HG03432 (cell line): ENCODE measurements around the gene NSDHL.

Experiments
- ATAC-seq: cut with Tn5 transposase; IDR thresholded peaks from one replicate; pipeline ENCODE4 v1.9.1; 2021; ENCODE audit warnings: mild to moderate bottlenecking, moderate library complexity; ENCODE audit not compliant: unreplicated experiment

Gene NSDHL

GRCh38 chrX:152892999-152893891 lies 62.4 kb downstream of the NSDHL start:
- no peak for ATAC-seq

DNA sequence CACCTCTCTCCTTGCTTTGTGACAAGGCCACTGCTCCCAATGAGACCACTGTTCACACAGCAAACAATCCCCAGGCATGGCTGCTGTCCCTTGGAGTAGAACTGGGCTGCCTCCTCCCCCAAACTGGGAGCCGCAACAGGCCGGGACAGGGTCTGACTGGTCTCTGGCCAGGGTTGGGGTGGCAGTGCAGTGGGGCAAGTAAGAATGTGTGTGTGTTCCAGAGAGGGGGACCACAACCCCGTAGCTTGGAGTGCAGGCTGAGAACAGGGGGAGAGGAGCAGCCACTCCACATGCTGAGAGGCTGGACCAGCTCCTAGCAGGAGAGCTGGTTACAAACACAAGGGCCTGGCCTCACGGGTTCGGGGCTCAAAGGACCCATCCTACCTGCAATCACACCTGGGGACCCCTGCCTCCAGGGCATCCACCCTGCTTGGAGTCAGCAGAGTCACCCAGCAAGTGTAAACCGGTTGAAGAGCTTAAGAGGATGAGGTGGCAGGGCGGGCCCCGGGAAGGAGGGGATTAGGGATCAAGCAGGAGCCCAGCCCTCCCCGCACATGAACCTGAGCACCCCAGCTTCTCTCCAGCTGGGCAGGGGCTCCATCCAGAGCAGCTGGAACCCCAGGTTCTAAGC lies 63.2 kb downstream of the NSDHL start:
- no peak for ATAC-seq

- ATAC-seq = no peak
Measured at GRCh38 chrX:152895121-152895520, 64.3 kb downstream of the NSDHL start.

- ATAC-seq = no peak
Measured at GRCh38 chrX:152895724-152896420, 65.0 kb downstream of the NSDHL start.

GRCh38 chrX:152896450-152896849 lies 65.6 kb downstream of the NSDHL start:
- no peak for ATAC-seq

DNA sequence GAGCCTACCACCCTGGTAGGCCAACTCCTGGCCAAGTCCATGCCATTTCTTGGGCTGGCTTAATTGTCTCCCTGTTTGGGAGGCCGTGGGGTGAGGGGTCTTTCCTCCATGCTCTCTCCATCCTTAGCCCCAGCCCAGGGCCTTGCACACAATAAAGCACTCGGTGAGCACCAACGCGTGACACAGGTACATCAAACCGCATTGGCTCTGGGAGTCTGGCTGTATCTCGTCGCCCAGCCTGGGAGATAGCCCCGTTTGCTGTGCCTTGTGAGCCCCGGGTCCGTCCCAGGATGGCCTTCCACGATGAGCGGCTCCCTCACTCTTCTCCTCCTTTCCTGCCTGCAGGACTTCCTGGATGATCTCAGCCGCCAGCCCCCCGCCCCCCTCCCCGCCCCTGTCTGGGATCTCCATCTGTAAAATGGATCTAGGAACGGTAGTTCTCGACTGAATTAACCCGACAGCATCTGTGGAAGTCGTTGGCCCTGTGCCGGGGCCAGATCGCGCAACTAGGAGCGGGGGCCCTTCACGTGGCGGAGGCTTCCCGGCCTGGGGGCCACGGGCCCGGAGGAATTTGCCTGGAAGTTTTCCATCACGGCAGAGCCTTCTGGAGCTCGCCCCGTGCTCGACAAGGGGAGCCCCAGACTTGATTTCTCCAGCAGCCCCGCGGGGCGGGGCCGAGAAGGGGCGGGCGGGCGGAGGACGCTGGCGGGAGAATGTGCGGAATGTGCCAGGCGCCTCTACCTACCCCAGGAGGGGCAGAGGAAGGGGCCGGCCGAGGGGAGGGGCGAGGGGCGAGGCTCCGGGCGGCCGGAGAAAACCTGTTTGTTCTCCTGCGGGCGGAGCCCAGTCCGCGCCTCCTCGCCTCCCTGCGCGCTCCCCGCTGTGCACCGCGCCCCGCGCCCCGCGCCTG lies 66.6 kb downstream of the NSDHL start, which contains the start of gene ZNF185:
TSS of gene ZNF185 (plus strand) at position 846 of the 910 bp plus-strand sequence. CDS start 16,423 bp downstream, outside the sequence.
- ATAC-seq = no peak

- no peak for ATAC-seq
Measured at GRCh38 chrX:152898442-152898841, 67.6 kb downstream of the NSDHL start.

DNA sequence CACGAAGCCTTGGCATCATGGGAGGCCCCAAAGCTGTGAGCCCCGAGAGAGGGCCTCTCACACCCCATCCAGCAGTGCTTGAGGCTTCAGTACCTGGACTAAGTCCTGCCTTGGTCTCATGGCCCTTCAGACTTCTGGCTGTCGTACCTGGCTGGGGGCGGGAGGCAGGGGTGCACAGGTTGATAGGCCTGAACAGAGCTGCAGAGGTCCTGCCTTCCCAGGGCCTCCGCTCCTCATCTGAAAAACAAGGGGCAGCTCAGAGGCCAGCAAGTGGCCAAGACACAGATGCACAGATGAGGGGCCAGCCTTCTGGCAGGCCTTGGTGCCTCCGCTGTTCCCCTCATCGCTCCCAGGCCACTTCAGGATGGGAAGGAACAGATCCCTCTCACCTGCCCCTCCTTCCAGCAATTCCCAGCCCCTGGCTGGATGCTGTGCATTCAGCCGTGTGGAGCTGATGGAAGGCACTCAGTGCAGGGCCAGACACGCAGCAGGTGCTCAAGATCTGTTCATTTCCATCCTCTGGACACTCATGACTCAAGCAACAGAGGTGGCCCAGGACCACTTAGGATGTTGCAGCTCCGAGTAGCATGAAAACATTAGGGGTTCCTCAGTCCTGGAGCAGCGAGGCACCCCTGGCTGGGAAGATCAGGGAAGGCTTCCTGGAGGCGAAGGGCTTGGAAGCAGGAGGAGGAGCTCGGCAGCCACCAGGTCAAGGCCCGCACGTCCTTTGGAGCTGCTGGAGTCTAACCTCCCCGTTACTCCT lies 68.4 kb downstream of the NSDHL start:
- no peak for ATAC-seq

DNA sequence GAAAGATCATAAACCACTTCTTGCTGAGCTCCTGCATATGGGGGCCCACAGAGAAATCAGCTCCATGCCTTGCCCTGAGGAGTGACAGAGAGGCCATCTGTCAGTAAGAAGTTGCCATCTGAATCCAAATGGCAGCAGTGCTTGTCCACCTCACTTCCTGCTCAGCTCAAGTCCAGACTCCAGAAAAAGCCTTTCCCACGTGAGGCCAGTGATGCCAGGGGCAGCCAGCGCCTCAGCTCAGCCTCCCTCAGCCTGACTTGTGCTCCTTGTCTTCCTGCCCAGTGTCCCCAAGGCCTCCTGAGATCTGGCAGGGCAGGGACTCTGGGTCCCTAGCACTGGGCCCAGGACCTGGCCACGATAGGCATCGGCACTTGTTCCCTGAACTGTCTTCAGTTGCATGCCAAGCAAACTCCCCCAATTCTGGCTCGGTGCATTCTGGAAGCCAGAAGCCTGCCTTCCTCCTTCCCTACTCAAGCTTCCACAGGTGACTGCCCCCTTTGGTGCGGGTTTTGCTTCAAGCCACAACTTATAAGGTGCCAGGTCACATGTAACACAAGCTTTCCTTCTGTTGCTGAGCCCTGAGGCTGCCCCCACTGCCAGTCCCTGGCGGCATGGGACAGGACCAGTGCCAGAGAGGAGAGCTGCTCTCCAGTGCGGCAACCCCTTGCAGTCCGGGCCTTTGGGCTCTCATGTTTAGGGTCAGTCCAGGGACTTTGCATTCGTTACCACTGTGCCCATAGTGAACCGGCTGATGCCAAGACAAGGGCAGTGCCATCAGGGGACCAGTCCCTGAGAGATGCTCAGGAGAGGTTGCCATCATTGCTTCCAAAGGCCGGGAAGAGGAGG lies 69.2 kb downstream of the NSDHL start:
- no peak for ATAC-seq

- ATAC-seq = no peak
Measured at GRCh38 chrX:152900937-152901445, 70.1 kb downstream of the NSDHL start.

DNA sequence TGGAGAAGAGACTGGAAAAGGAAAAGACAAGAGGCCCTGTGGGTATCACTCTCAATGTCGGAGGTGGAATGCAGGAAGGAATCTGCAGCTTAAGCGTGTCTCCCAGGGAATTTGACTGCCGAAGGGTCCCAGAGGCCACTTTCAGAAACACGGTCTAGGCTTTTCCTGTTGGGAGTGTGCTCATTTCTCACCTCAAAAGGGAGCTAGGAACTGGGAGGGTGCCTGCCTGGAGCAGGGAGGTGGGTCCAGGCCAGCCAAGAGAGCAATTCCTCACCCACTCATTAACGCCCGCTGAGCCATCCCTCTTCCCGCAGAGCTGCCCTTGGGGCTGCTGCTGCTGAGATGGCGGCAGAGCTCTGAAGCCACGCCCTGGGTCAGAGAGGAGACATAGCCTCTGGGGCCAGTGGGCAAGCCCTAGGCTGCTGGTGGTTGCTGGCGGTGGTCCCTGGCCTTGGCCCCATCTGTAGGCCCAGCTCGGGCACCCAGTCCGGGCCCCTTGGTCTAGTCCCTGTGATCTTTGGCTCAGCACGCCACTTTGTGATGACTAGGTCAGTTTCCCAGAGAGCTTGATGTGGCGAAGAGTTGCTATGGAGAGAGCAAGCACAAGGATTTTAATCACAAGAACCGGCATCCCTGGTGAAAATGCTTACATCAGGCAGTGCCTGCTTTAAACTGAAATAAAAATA lies 71.1 kb downstream of the NSDHL start:
- ATAC-seq = no peak

- no peak for ATAC-seq
Measured at GRCh38 chrX:152902502-152902820, 71.6 kb downstream of the NSDHL start.

DNA sequence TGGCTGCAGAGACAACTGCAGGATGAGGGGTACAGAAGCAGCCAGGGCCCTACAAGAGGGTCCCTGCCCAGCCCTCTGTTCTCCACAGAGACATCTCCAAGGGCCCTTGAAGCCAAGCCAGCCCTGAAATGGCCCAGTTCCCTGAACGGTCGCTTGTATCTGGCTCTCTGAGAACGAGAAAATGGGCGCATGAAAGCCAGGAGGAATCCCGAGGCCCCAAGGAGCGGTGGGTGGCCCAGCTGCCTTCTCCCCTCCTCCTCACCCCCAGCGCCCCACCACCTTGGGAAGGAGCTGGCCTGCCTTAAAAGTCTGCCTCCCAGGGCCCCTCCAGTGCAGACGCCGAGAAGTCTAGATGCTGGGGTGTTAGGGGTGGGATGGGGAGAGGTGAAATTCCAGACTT lies 72.7 kb downstream of the NSDHL start:
- ATAC-seq = no peak

DNA sequence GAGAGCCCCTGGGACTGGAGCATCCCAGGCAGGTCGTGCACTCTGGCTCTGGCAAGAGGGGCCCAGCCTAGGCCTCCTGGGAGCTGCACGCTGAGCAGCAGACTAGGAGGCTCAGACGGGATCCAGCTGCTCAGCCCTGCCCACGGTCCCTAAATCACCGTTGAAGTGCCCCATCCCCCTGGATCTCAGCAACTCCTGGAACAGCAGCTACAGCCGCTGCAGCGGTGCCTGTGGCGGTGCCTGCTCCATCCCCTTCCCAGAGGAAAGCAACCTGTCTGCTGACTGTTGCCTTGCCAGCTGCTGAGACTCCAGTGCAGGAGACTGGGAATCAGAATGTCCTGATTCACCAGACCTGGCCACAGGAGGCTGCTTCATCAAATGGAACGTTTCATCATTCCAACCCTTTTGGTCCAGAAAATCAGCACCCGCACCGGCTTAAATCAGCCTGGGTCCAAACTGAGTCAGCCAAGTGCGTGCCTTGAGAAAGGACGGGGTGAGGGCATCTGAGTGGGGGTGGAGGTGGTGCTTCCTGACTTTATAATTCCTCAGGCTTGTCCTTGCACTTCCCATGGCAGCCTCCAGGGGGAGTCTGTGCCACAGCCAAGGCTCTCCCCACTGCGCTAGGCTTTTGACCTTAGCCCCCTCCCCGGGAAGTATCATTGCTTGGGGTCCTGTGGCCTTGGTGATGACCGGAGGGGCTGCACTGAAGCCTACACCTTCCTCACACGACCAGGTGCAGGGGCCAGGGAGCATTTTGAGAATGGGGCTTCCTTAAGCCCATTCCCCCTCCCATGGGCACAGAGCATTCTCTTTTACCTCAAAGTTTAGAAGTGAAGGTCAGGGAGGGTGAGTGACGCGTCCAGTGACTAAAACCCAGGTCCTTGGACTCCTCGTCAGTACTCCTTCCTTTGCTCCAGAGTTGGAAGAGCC lies 73.6 kb downstream of the NSDHL start:
- ATAC-seq = peak; percentile 58

GRCh38 chrX:152905081-152905420 lies 74.2 kb downstream of the NSDHL start:
- ATAC-seq = no peak

- ATAC-seq = no peak
Measured at GRCh38 chrX:152907084-152907651, 76.3 kb downstream of the NSDHL start.

DNA sequence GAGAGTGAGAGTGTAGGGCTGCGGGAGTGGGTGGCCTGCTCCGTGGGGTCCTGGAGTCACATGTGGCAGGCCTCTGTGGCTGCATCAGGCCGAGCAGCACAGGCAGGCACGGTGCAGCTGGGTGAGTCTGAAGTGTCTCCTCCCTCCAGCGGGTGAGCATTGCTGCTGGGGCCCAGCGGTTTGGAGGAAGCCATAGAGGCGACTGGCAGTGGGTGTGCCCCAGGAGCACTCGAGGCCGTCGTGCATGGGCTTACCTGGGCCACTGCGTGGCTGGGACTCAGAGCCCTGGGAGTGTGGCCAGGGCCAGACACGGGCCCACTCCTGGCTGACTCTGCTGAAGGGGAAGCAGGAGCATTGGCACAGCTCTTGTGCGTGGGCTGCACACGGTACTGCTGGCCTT lies 77.6 kb downstream of the NSDHL start:
- ATAC-seq = no peak
